Suprapubic skin (tissue), 4 donors: ENCODE data around the gene VPS26B.

Experiments
- EP300 ChIP-seq: sonication (generic); formaldehyde crosslinking; IDR thresholded peaks from one replicate; pipeline ENCODE4 v1.6.1; 2017; ENCODE audit warnings: antibody characterized with exemption
- POLR2A ChIP-seq, 2 donors: fragments of 450-650 bp; IDR thresholded peaks; one replicate each; pipeline ENCODE4 v1.6.1; 2017; ENCODE audit warnings: antibody characterized with exemption in 2 of 2, mild to moderate bottlenecking in 2 of 2, moderate library complexity in 2 of 2
- POLR2AphosphoS5 ChIP-seq, 3 donors: sonication (generic); formaldehyde crosslinking; IDR thresholded peaks; one replicate each; pipeline ENCODE4 v1.6.1; 2017; ENCODE audit warnings: antibody characterized with exemption in 3 of 3
- TF ChIP-seq, protein P1 (sequence below), 2 donors: fragments of 200-600 bp in 1 of 2; fragments of 450-650 bp in 1 of 2; sonication (generic) in 1 of 2; IDR thresholded peaks; one replicate each; pipeline ENCODE4 v1.5.1; 2016 to 2019; ENCODE audit warnings: antibody characterized with exemption in 2 of 2, mild to moderate bottlenecking in 1 of 2, moderate library complexity in 1 of 2

DNA sequence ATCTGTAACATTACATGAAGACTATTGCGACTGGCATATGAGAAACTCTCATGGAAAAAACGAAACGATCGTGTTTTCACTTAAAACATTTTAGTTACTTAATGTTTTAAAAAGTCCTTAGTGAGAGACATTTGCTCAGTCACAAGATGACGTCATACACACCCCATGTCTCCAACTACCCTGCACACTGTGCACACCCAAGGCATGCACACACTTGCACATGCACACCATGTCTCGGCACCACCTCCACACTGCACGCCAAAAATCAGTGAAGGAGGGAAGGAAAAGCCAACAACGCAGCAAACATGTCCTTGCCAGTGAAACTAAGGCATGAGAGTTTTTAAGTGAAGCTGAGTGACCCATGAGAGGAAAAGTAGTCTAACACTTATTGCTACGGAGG lies 18.7 kb upstream of the VPS26B start:
- TF ChIP-seq, protein P1, sequence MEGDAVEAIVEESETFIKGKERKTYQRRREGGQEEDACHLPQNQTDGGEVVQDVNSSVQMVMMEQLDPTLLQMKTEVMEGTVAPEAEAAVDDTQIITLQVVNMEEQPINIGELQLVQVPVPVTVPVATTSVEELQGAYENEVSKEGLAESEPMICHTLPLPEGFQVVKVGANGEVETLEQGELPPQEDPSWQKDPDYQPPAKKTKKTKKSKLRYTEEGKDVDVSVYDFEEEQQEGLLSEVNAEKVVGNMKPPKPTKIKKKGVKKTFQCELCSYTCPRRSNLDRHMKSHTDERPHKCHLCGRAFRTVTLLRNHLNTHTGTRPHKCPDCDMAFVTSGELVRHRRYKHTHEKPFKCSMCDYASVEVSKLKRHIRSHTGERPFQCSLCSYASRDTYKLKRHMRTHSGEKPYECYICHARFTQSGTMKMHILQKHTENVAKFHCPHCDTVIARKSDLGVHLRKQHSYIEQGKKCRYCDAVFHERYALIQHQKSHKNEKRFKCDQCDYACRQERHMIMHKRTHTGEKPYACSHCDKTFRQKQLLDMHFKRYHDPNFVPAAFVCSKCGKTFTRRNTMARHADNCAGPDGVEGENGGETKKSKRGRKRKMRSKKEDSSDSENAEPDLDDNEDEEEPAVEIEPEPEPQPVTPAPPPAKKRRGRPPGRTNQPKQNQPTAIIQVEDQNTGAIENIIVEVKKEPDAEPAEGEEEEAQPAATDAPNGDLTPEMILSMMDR (IDR thresholded peaks at IDR 0.05) = no peak
- TF ChIP-seq POLR2A (IDR thresholded peaks at IDR 0.05) = no peak
- TF ChIP-seq EP300 = no peak
- TF ChIP-seq POLR2AphosphoS5 (IDR thresholded peaks at IDR 0.05) = no peak
